Neural crest cell (in vitro differentiated cells): ENCODE data around the gene PLXDC2. TPM values are rescaled to one million over a fixed set of nuclear protein-coding genes. Genes with fewer than 3 reads are reported as not detected.

Experiments
- DNase-seq: peaks from one replicate; pipeline ENCODE4 v3.0.0; 2021; ENCODE audit warnings: low read depth, mixed read lengths, low spot score
- H3K27ac Mint-ChIP-seq: one replicate; pipeline ENCODE4 v1.8.0; 2021; ENCODE audit warnings: mild to moderate bottlenecking, mixed read lengths; ENCODE audit not compliant: unreplicated experiment
- H3K27me3 Mint-ChIP-seq: 2 replicates; pipeline ENCODE4 v1.8.0; 2021; ENCODE audit warnings: low read depth, mild to moderate bottlenecking, mixed read lengths
- H3K36me3 Mint-ChIP-seq: 2 replicates; pipeline ENCODE4 v1.8.0; 2021; ENCODE audit warnings: low read depth, mild to moderate bottlenecking, mixed read lengths
- H3K4me1 Mint-ChIP-seq: 2 replicates; pipeline ENCODE4 v1.8.0; 2021; ENCODE audit warnings: mixed read lengths
- H3K4me3 Mint-ChIP-seq: one replicate; pipeline ENCODE4 v1.8.0; 2021; ENCODE audit warnings: mild to moderate bottlenecking, mixed read lengths
- H3K9me3 Mint-ChIP-seq: 2 replicates; pipeline ENCODE4 v1.8.0; 2021; ENCODE audit warnings: mixed read lengths
- CTCF ChIP-seq: fragments of 200-600 bp; sonication (generic); conservative IDR thresholded peaks from 2 replicates; pipeline ENCODE4 v1.5.0; 2021; ENCODE audit warnings: antibody characterized with exemption, mild to moderate bottlenecking
- total RNA-seq: library from RNA; stranded (reverse); gene quantifications from 2 replicates; pipeline ENCODE4 v1.2.1, GENCODE V29; 2021

The PLXDC2 gene
- total RNA-seq, 1 donor from 2014 or later: 4.0 TPM

GRCh38 chr10:19895500-19895899, 79.3 kb downstream of the PLXDC2 start:
- no peak for DNase-seq
- no peak overlapping the region for H3K27ac Mint-ChIP-seq
- no peaks in the 10 kb centered on the region for H3K36me3 Mint-ChIP-seq
- no peaks in the 10 kb centered on the region for H3K27me3 Mint-ChIP-seq
- no peak overlapping the region for H3K4me3 Mint-ChIP-seq
- H3K9me3 Mint-ChIP-seq: no peaks in the 10 kb centered on the region
- peaks cover 11% of the 10 kb centered on the region for H3K4me1 Mint-ChIP-seq
- TF ChIP-seq CTCF: no peak

DNA sequence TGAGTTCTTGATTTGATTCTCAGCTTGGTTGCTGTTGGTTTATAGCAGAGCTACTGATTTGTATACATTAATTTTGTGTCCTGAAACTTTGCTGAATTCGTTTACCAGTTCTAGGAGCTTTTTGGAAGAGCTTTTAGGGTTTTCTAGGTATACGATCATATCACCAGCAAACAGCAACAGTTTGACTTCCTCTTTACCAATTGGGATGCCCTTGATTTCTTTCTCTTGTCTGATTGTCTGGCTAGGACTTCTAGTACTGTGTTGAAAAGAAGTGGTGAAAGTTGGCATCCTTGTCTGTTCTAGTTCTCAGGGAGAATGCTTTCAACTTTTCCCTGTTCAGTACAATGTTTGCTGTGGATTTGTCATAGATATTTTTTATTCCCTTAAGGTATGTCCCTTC, 86.2 kb downstream of the PLXDC2 start:
- H3K27ac Mint-ChIP-seq: no peak overlapping the region
- DNase-seq: no peak
- H3K36me3 Mint-ChIP-seq: peaks cover 7% of the 10 kb centered on the region
- no peaks in the 10 kb centered on the region for H3K27me3 Mint-ChIP-seq
- H3K4me3 Mint-ChIP-seq: no peak overlapping the region
- no peak for TF ChIP-seq CTCF
- H3K4me1 Mint-ChIP-seq: peaks cover 5% of the 10 kb centered on the region
- peaks cover 7% of the 10 kb centered on the region for H3K9me3 Mint-ChIP-seq

DNA sequence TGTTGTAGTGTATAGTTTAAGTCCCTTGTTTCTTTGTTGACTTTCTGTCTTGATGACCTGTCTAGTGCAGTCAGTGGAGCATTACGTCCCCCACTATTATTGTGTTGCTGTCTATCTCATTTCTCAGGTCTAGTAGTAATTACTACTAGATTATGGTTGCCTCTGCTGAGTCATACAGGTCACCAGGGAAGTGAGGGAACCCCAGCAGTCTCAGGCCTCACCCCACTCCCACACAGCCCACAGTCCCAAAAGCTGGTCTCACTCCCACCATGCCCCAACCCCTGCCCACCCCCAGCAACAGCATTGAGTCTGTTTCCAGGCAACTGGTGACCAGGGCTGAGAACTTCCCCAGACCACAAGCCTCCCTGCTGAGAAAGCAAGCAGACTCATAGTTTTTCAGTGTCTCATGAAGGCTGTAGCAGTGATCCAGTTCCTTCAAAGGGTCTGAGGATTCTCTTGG, 88.0 kb downstream of the PLXDC2 start:
- peaks cover 7% of the 10 kb centered on the region for H3K9me3 Mint-ChIP-seq
- no peaks in the 10 kb centered on the region for H3K27me3 Mint-ChIP-seq
- no peak overlapping the region for H3K27ac Mint-ChIP-seq
- peaks cover 5% of the 10 kb centered on the region for H3K4me1 Mint-ChIP-seq
- peaks cover 7% of the 10 kb centered on the region for H3K36me3 Mint-ChIP-seq
- DNase-seq: no peak
- no peak for TF ChIP-seq CTCF
- no peak overlapping the region for H3K4me3 Mint-ChIP-seq

- Mint-ChIP-seq H3K27me3 (no peaks in the 10 kb centered on the region), H3K9me3 (peaks cover 7% of the 10 kb centered on the region), H3K36me3 (peaks cover 5% of the 10 kb centered on the region), H3K27ac (no peak overlapping the region), H3K4me3 (no peak overlapping the region), H3K4me1 (peaks cover 5% of the 10 kb centered on the region)
- DNase-seq: no peak
- no peak for TF ChIP-seq CTCF
These were observed 90.0 kb downstream of the PLXDC2 start for GRCh38 chr10:19906108-19906791.

- DNase-seq: no peak
- Mint-ChIP-seq H3K9me3 (no peaks in the 10 kb centered on the region), H3K27ac (no peak overlapping the region), H3K27me3 (no peaks in the 10 kb centered on the region), H3K36me3 (no peaks in the 10 kb centered on the region), H3K4me1 (peaks cover 5% of the 10 kb centered on the region), H3K4me3 (no peak overlapping the region)
- TF ChIP-seq CTCF: no peak
These were observed 92.9 kb downstream of the PLXDC2 start for GRCh38 chr10:19908991-19909696.
